HG02623 (cell line): ENCODE data around the gene GRPEL2.
A peak's percentile ranks its signal among the peaks of the same experiment; 100 is the strongest.

Source experiments
- ATAC-seq: cut with Tn5 transposase; IDR thresholded peaks from one replicate; pipeline ENCODE4 v1.9.1; 2021; ENCODE audit warnings: moderate library complexity; ENCODE audit not compliant: unreplicated experiment

Gene GRPEL2, protein sequence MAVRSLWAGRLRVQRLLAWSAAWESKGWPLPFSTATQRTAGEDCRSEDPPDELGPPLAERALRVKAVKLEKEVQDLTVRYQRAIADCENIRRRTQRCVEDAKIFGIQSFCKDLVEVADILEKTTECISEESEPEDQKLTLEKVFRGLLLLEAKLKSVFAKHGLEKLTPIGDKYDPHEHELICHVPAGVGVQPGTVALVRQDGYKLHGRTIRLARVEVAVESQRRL

GRCh38 chr5:149345147-149345891, at the start of gene GRPEL2:
Gene GRPEL2, plus strand, starts transcription at chr5:149345499. Its CDS starts 41 bp downstream, at chr5:149345540.
- ATAC-seq: peak; percentile 97

- no peak for ATAC-seq
Measured at GRCh38 chr5:149297340-149298025, 47.8 kb upstream of the GRPEL2 start.

DNA sequence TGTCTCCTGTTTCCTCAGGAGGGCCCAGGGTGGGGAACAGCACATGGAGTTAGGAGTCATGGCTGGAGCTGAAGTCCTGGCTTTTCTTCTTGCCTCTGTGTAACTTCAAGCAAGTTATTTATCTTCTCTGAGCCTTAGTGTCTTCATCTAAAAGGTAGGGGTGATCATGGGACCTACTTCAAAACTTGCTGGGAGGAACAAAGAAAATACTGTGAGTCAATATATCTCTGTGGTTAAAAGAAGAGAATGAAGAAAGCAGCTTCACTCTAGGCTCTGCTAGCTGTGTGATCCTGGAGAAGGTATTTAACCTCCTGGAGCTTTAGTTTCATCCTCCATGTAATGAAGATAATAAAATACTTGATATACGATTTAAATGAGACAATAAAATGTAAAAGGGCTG, 47.1 kb upstream of the GRPEL2 start:
- no peak for ATAC-seq

DNA sequence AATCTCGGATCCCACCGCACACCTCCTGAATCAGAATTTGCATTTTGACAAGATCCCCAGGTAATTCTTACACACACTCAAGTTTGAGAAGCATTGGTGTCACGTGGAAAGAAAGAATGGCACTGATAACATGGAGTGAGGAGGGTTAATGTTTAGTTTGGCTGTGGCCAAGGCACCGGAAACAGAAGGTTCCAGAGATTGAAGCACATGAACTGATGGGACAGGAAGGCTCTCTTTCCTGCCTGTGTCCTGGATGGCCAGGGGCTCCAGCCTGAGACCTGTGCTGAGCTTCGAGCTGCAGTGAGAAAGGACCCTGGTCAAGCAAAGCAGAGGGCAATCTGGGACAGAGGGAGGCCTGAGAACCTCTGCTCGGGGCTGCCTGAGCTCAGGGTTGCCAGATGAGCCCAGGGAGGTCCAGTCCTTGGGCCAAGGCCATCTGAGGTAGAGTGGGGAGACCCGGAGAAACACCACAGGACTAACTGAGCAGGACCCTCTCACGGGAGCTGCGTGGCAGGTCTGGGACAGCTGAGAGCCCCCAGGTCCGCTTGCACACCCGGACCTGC, 46.4 kb upstream of the GRPEL2 start:
- no peak for ATAC-seq

DNA sequence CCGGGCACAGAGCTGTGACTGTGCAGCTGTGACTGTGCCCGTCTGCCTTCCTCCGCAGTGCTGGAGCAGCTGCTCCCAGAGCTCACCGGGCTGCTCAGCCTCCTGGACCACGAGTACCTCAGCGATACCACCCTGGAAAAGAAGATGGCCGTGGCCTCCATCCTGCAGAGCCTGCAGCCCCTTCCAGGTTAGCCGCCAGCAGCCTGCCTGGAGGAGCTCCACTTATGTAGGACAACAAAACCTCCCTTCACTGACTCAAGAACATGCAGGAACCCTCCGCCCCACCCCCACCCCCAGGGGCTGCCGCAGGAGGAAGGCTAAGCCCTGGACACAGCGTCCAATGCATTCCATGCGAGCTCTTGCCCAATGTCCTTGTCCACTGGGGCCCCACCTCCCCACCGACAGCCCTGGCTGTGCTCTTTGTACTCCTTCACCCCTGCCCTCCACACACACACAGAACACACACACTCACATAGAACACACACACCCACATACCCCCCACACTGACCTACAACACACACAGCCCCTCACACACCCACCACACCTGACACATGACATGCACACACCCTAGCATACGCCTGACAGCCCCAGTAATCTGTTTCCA, 45.7 kb upstream of the GRPEL2 start:
- no peak for ATAC-seq

DNA sequence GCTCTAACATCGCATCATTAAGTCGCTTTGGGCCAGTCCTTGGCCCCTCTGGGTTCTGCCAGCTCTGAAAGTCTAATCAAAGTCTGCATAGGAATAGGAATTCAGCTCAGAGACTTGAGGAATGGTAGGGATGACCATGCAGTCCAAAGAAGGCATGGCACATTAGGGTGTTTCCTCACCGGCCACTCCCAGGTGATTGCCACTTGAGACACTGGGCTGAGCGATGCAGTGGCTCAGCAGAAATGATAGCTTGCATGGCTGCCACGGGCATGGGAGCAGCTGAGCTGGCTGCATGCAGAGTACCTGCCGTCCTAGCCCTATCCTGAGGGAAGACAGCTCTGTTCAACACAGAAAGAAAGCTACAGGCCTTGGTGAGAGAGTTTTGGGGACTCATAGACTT, 44.9 kb upstream of the GRPEL2 start:
- no peak for ATAC-seq

- ATAC-seq: no peak
Measured at GRCh38 chr5:149301049-149301743, 44.1 kb upstream of the GRPEL2 start.

DNA sequence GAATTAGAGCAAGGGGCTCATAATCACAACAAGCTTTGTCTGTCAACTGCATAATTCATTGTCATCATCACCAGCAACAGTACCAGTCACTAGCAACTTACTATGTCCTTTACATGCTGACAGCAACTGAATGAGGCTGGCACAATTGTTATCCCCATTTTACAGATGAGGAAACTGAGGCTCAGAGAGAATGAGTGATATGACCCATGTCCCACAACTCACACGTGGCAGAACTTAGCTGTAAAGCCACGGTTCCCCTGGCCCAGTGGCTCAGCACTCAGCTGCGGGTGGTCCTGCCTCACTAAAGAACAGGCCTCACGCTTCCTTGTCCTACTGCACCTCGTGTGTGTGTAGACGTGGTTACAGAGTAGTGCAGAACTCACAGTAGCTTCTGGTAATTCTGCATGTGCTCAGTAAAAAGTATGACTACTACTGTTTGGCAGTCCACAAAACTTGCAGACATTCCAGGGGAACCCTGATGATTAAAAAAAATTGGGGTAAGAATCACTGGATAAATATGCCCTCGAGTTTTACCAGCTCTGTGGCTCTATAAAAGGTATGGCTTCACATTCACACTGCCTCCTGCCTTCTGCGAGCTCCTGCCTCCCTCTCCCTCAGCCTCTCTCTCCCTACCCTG, 43.4 kb upstream of the GRPEL2 start:
- no peak for ATAC-seq

DNA sequence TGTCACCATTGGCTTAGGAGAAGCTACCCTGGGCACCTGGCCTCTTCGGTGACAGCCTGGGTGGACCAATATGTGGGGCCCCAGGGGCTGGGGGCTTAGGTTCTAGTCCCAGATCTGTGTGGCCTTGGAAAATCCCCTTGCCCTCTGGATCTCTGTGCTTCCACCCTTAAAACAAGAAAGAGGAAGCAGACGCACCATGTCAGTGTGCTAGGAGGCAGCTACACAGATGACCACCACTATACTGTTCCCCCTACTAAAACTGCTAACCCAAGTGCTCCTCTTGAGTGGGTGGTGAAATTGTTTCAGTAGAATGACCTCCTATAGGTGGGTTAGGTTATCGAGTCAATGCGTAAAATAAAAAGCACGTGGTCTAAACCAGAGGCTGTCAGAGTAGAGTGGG, 42.7 kb upstream of the GRPEL2 start:
- ATAC-seq: no peak

- no peak for ATAC-seq
Measured at GRCh38 chr5:149303210-149303609, 42.1 kb upstream of the GRPEL2 start.

GRCh38 chr5:149304195-149305078, 40.9 kb upstream of the GRPEL2 start:
- ATAC-seq: no peak

- ATAC-seq: no peak
Measured at GRCh38 chr5:149309354-149309753, 35.9 kb upstream of the GRPEL2 start.

GRCh38 chr5:149310488-149310887, 34.8 kb upstream of the GRPEL2 start:
- ATAC-seq: no peak

- no peak for ATAC-seq
Measured at GRCh38 chr5:149310947-149311658, 34.2 kb upstream of the GRPEL2 start.

- ATAC-seq: no peak
Measured at GRCh38 chr5:149313151-149313841, 32.0 kb upstream of the GRPEL2 start.

- no peak for ATAC-seq
Measured at GRCh38 chr5:149314571-149315111, 30.7 kb upstream of the GRPEL2 start.

GRCh38 chr5:149315753-149316152, 29.5 kb upstream of the GRPEL2 start:
- ATAC-seq: no peak
